Omental fat pad (tissue), 4 donors: ENCODE data around the gene TRAF6. TPM values are rescaled to one million over a fixed set of nuclear protein-coding genes. Genes with fewer than 3 reads are reported as not detected.
"Not testable (repeated sequence)": the region's sequence is repeated elsewhere in the genome, so short reads cannot be mapped to it uniquely, and the experiment has no call there.

Source experiments
- ATAC-seq: fragments of 150-250 bp; one replicate; pipeline ENCODE4 v1.9.1; 2016; ENCODE audit warnings: mild to moderate bottlenecking, moderate library complexity; ENCODE audit not compliant: low FRiP score
- DNase-seq: peaks from one replicate; pipeline ENCODE4 v3.0.0-alpha.2; 2019; ENCODE audit warnings: low spot score
- CTCF ChIP-seq, 3 donors: fragments of 450-650 bp; IDR thresholded peaks; one replicate each; pipeline ENCODE4 v1.5.1; 2016 to 2017; ENCODE audit warnings: antibody characterized with exemption in 3 of 3, mild to moderate bottlenecking in 3 of 3, moderate library complexity in 2 of 3
- total RNA-seq, 4 donors: library from RNA; depleted of rRNA; stranded (reverse); fragments of >200 nt; gene quantifications; one replicate each; pipeline ENCODE4 v1.1.0, GENCODE V29; 2016

The TRAF6 gene
- total RNA-seq, 4 donors from 2014 or later: 10.1 to 17.5 (median 13.9) TPM

GRCh38 chr11:36493332-36493731 lies 16.7 kb downstream of the TRAF6 start:
- TF ChIP-seq CTCF (IDR thresholded peaks at IDR 0.05): no peak
- DNase-seq: no peak
- ATAC-seq: no peak

GRCh38 chr11:36492724-36493304 lies 17.3 kb downstream of the TRAF6 start:
- DNase-seq (no peak), ATAC-seq (peak; percentile 57)
- no peak for TF ChIP-seq CTCF (IDR thresholded peaks at IDR 0.05)

- TF ChIP-seq CTCF (IDR thresholded peaks at IDR 0.05): no peak
- DNase-seq (no peak), ATAC-seq (no peak)
These were observed 19.9 kb downstream of the TRAF6 start for GRCh38 chr11:36490026-36490806.

GRCh38 chr11:36488096-36488495 lies 22.0 kb downstream of the TRAF6 start:
- DNase-seq (no peak), ATAC-seq (no peak)
- no peak for TF ChIP-seq CTCF (IDR thresholded peaks at IDR 0.05)

GRCh38 chr11:36487619-36488018 lies 22.5 kb downstream of the TRAF6 start:
- ATAC-seq (no peak), DNase-seq (no peak)
- no peak for TF ChIP-seq CTCF (IDR thresholded peaks at IDR 0.05)

- TF ChIP-seq CTCF (IDR thresholded peaks at IDR 0.05): no peak
- DNase-seq: no peak
These were observed 24.6 kb downstream of the TRAF6 start for GRCh38 chr11:36485298-36486002.

GRCh38 chr11:36483042-36483441 lies 27.0 kb downstream of the TRAF6 start:
- DNase-seq, ATAC-seq: not testable (repeated sequence)

More at GRCh38 chr11:36485298-36486002, 24.6 kb downstream of the TRAF6 start:
- no peak for ATAC-seq
